HG02981 (cell line): Measurements from ENCODE around the gene SLC34A3.

Experiments
- ATAC-seq: cut with Tn5 transposase; IDR thresholded peaks from one replicate; pipeline ENCODE4 v1.9.1; 2021; ENCODE audit warnings: mild to moderate bottlenecking, moderate library complexity; ENCODE audit not compliant: unreplicated experiment

Gene SLC34A3

DNA sequence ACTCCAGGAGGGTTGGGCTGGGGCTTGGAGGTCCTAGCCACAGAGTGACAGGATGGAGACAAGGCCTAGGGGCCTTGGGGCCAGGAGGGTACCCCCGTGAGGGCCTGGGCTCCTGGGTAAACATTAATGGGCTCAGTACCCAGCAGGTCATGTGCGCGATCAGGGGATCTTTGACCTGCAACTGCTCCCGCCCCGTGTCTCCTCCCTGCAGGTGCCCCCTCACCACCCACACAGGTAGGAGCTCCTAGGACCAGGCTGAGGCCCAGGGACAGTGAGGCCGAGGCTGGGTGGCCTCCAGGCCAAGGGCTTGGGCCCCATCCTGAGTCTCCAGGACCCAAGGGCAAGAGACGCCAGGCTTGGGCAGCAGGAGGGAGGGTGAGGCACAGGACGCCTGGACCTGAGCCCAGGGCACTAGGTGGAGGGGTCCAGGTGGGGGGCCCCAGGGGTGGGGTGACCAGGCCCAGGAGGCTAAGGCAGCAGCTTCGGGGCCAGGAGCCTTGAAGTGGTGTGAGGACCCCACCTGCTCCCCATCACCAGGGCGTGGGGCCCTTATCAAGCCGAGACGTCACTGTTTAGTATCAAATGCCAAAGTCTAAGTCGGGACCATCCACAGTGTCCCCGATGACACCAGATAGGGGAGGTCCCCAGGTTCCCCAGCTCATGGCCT lies at the start of gene SLC34A3:
Gene SLC34A3, plus strand, starts transcription at position 197 of the 667 bp plus-strand sequence. CDS start 802 bp downstream, outside the sequence.
- no peak for ATAC-seq

- no peak for ATAC-seq
These were observed 49.0 kb upstream of the SLC34A3 start for GRCh38 chr9:137181680-137182079.

DNA sequence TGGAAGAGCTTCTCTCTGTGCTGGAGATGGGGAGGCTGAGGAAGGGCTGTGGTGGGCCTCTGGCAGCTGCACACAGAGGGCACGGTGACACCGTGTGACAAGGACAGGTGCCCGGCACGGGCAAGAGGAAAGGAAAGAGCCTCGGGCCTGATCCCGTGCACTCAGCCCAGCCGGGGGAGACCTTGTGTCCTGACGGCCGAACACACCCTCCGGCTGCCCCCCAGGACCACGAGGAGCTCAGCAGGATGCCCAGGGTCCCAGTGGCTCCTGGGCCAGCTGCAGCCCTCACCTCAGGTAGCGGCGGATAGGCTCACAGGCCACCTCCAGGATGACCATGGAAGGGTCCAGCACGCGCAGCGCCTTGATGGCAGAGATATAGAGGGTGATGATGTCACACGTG lies 47.9 kb upstream of the SLC34A3 start:
- no peak for ATAC-seq

DNA sequence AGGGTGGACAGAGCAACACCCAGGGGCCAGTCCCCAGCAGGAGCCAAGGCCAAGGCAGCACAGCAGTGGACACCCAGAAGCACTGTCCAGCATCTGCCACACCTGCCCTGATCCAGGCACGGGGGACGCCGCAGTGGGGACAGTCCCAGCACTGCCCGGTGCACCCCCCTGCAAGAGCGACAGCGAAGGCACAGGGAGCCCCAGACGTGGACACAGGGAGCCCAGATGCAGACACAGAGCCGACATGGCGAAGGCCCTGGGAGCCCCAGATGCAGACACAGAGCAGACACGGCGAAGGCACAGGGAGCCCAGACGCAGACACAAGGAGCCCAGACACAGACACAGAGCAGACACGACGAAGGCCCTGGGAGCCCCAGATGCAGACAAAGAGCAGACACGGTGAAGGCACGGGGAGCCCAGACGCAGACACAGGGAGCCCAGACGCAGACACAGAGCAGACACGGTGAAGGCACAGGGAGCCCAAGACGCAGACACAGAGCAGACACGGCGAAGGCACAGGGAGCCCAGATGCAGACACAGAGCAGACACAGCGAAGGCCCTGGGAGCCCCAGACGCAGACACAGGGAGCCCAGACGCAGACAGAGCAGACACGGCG lies 46.6 kb upstream of the SLC34A3 start:
- ATAC-seq: no peak

GRCh38 chr9:137184881-137185660 lies 45.6 kb upstream of the SLC34A3 start:
- no peak for ATAC-seq

- ATAC-seq: no peak
These were observed 44.8 kb upstream of the SLC34A3 start for GRCh38 chr9:137185921-137186320.

- no peak for ATAC-seq
These were observed 44.3 kb upstream of the SLC34A3 start for GRCh38 chr9:137186385-137186784.

DNA sequence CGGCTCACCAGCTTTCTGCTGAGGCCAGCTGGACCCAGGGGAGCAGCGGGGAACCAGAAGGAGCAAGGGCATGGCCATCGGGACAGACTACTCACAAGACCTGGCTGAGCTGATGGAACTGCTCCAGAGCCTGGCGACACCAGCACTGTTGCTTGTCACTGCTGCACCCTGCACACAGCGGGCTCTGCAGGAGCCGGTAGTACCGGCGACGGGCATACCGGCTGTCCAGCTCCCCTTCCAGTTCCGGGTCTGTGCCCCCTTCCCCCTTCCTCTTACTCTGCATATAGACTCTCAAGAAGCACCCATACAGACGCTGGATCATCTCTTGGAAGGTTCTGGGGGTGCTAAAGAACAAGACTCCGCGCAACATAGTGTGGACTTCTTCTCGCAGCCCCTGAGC lies 43.3 kb upstream of the SLC34A3 start:
- no peak for ATAC-seq

GRCh38 chr9:137188086-137188489 lies 42.6 kb upstream of the SLC34A3 start:
- ATAC-seq: no peak

DNA sequence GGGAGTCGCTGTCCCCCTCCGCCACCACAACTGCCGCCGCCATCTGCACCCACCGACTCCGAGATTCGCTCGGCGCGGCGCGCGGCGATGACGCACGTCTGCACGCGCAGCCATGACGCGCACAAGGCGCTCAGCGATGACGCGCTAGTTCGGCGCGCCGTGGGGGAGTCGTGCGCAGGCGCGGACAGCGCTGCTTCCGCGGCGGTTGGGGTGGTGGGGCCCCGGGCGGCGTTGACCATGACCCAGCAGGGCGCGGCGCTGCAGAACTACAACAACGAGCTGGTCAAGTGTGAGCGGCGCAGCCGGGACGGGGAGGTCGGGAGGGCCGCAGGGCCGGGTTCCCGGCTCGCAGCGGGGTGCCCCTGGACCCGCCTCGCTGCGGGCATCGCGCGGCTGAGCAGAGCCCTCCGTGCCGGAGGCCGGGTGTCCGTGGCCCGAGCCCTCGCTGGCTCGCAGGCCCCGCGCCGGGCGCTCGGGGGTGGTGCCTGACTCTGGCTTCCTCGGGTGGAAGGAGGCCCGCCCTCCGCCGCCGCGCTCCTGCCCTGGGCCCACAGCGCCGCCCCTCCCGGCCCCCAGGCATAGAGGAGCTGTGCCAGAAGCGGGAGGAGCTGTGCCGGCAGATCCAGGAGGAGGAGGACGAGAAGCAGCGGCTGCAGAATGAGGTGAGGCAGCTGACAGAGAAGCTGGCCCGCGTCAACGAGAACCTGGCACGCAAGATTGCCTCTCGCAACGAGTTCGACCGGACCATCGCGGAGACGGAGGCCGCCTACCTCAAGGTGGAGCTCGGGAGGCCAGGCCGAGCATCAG lies 42.0 kb upstream of the SLC34A3 start, which contains the start of the genes ANAPC2 and SSNA1:
Gene ANAPC2, minus strand, starts transcription at position 71 of the 807 bp plus-strand sequence. Its CDS starts 28 bp downstream, at position 43.
Gene SSNA1, plus strand, starts transcription at position 187 of the 807 bp plus-strand sequence. Its CDS starts 51 bp downstream, at position 238.
- peak; percentile 71 for ATAC-seq

GRCh38 chr9:137189297-137190295 lies 41.1 kb upstream of the SLC34A3 start:
- ATAC-seq: no peak

DNA sequence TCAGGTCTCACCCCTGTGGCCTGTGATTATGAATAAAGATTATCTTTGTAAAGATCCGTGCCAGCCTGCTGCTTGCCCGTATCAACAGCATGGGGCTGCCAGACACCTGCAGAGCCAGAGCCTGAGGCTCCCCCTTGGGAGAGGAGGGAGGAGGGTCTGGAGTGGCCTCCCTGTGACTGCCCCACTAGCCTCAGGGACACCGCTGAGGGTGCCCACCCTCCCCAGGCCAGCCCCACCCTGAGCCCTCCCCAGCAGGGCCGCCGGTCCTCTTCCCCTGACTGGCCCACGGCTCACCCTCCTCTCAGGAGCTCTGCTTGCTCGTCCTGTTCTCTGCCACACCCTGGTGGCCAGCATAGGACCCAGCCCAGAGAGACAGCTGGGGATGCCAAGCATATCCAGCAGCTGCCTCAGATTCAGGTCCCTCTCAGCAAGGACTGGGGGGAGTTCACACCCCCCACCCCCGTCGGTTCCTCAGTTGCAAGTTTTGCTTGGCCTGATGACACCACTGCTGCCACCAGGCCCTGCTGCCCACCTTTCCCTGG lies 40.3 kb upstream of the SLC34A3 start:
- ATAC-seq: no peak

DNA sequence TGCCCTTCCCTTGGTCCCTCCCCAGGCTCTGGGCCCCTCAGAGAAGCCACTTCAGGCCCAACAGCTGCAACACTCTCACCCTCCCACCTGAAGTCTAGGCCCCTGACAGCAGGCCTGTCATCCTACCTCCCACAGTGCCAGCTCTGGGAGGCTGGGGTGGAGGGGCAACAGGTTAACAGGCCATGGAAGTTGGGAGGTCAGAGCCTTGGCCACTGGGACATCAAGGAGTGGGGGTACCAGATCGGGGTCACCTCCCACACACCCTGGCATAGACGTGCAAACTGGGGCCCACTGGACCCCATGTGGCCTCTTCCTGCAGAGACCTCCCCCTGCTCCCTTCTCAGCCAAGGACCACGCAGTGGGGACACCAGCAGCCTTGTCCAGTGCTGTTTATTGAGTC lies 39.5 kb upstream of the SLC34A3 start:
- no peak for ATAC-seq

DNA sequence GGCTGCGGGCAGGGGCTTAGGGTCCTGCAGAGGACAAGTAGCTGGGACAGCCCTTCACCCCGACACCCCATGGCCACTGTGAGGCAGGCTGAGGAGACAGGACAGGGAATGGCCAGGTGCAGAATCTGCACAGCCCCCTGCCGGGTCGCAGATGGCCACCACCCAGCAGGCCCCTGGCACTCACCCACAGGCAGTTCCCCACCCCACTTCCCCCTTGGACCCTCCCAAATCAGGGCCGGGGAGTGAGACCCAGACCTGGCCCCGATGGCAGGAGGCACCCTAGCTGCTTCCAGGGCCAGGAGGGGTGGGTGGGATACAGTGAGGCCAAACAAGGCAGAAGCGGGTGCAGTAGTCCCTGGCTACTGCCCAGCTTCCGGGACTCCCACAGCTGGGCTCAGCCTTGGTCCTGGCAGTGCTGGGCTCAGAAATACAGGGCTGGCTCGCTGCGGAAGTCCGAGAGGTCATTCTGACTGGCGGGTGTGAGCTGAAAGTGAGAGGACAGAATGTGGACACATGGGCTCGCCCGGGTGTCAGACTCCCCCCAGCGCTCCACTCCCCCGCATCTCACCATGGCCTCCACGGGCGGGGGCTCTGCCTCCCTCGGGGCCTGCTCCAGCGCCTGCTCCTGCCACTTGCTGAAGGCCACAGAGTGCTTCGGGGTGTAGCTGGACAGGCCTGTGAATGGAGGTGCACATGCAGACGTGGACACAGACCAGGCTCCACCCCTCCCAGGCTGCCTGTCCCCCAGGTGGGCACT lies 38.8 kb upstream of the SLC34A3 start:
- no peak for ATAC-seq

- ATAC-seq: no peak
These were observed 38.3 kb upstream of the SLC34A3 start for GRCh38 chr9:137192448-137192780.

- no peak for ATAC-seq
These were observed 37.8 kb upstream of the SLC34A3 start for GRCh38 chr9:137192859-137193258.

GRCh38 chr9:137193771-137194170 lies 36.9 kb upstream of the SLC34A3 start:
- no peak for ATAC-seq

DNA sequence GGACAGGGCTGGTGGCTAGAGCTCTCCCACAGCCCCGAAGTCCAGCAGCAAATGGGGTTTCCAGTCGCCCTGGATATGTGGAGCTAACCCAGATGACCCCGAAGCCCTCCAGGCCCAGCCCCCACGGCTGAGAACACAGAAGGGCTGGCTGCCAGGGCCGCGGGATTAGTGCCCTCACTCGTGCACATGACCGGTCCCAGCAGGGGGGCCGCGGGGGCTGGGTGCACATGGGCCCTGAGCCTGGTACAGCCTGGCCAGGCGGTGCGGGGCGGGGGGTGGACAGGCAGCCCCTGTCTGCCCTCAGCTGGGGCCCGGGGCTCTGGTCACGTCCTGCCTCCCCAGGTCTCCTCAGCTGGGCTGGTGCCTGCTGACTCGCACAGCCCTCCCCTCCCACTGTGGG lies 36.3 kb upstream of the SLC34A3 start:
- no peak for ATAC-seq

DNA sequence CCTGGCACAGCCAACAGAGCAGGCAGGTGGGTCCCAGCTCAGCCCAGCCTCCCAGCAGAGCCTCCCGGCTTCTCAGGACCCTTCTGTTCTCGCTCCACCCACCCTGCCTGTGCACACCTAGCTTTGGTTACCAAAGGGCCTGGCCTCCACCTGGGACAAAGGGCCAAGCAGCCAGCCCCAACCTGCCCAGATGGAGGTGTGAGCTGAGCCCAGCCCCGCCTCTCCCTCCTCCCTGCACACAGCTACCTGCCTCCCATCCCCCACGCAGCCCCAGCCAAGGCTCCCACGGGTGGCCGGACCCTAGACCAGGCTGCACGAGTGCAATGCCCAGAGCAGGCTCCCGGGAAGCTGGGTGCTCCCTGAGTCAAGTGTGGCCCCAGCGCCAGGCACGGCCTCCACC lies 35.8 kb upstream of the SLC34A3 start:
- ATAC-seq: no peak
